Transverse colon (tissue), 3 donors: ENCODE results near the gene KIF16B.

Source experiments
- CTCF ChIP-seq, 5 experiments: fragments of 200-600 bp in 3 of 5; fragments of 450-650 bp in 2 of 5; sonication (generic) in 3 of 5; IDR thresholded peaks; 1 replicate in 2 of 5; 2 replicates in 3 of 5; pipeline ENCODE4 v1.5.1; 2016 to 2017; ENCODE audit warnings: antibody characterized with exemption in 5 of 5, inconsistent platforms in 3 of 5, mild to moderate bottlenecking in 2 of 5, moderate library complexity in 1 of 5
- POLR2A ChIP-seq: fragments of 450-650 bp; IDR thresholded peaks from one replicate; pipeline ENCODE4 v1.6.1; 2016; ENCODE audit warnings: antibody characterized with exemption, mild to moderate bottlenecking, moderate library complexity

GRCh38 chr20:16539280-16540021 is 33.8 kb downstream of the KIF16B start:
- no peak for TF ChIP-seq POLR2A
- TF ChIP-seq CTCF (IDR thresholded peaks at IDR 0.05): no peak
